SK-MEL-5 (cell line): ENCODE results near the gene PAIP1. TPM values are rescaled to one million over a fixed set of nuclear protein-coding genes. Genes with fewer than 3 reads are reported as not detected.
"Not testable (repeated sequence)": the region's sequence is repeated elsewhere in the genome, so short reads cannot be mapped to it uniquely, and the experiment has no call there.

Experiments used
- DNase-seq: peaks from one replicate; pipeline ENCODE4 v3.0.0-alpha.2; 2016; ENCODE audit warnings: low read depth, low spot score
- in situ Hi-C: cut with HindIII; loops from 2 replicates; pipeline ENCODE4 v1.10.0; 2016; ENCODE audit warnings: low sequenced_read_pairs, high pct_unique_total_duplicates, low pct_unique_long_range_greater_than_20kb
- total RNA-seq: library from RNA; depleted of rRNA; stranded (reverse); fragments of >200 nt; shearing (Covaris generic); gene quantifications from 2 replicates; pipeline ENCODE4 v1.2.3, GENCODE V29; 2014

The PAIP1 gene
- total RNA-seq, 1 experiment from 2014 or later: 348 TPM

- DNase-seq: no peak
- in situ Hi-C loops: no loop called here
Measured at GRCh38 chr5:43548358-43548757, 8.5 kb downstream of the PAIP1 start.

GRCh38 chr5:43547532-43547931 is 9.3 kb downstream of the PAIP1 start:
- in situ Hi-C loops: no loop called here

GRCh38 chr5:43543434-43543833 is 13.4 kb downstream of the PAIP1 start:
- DNase-seq: no peak
- in situ Hi-C loops: no loop called here

More at GRCh38 chr5:43547532-43547931, 9.3 kb downstream of the PAIP1 start:
- no peak for DNase-seq

GRCh38 chr5:43540746-43541145 is 16.1 kb downstream of the PAIP1 start:
- in situ Hi-C loops: no loop called here
- no peak for DNase-seq

- DNase-seq: no peak
- in situ Hi-C loops: no loop called here
Measured at GRCh38 chr5:43536972-43537371, 19.9 kb downstream of the PAIP1 start.

GRCh38 chr5:43533646-43534045 is 23.2 kb downstream of the PAIP1 start:
- no peak for DNase-seq
- in situ Hi-C loops: no loop called here

GRCh38 chr5:43530648-43531047 is 26.2 kb downstream of the PAIP1 start:
- in situ Hi-C loops: no loop called here
- DNase-seq: no peak

- DNase-seq: no peak
- in situ Hi-C loops: no loop called here
Measured at GRCh38 chr5:43523662-43524072, 33.2 kb downstream of the PAIP1 start.

GRCh38 chr5:43520615-43521014 is 36.3 kb downstream of the PAIP1 start:
- in situ Hi-C loops: no loop called here
- DNase-seq: no peak

GRCh38 chr5:43515678-43516048 is 41.2 kb downstream of the PAIP1 start:
- in situ Hi-C loops: no loop called here
- DNase-seq: no peak

GRCh38 chr5:43514816-43515677 is 41.8 kb downstream of the PAIP1 start, which contains the start of gene C5orf34:
Gene C5orf34, minus strand, starts transcription at chr5:43515148. Its CDS starts 5,809 bp downstream, at chr5:43509339.
- in situ Hi-C loops: no loop called here
- peak; percentile 99 for DNase-seq

- in situ Hi-C loops: no loop called here
- no peak for DNase-seq
Measured at GRCh38 chr5:43514471-43514815, 42.4 kb downstream of the PAIP1 start.

GRCh38 chr5:43514025-43514424 is 42.9 kb downstream of the PAIP1 start:
- no peak for DNase-seq
- in situ Hi-C loops: no loop called here

GRCh38 chr5:43511062-43511461 is 45.8 kb downstream of the PAIP1 start:
- DNase-seq: not testable (repeated sequence)

GRCh38 chr5:43498581-43498980 is 58.3 kb downstream of the PAIP1 start:
- in situ Hi-C loops: no loop called here
- DNase-seq: no peak

More at GRCh38 chr5:43511062-43511461, 45.8 kb downstream of the PAIP1 start:
- in situ Hi-C loops: not testable (repeated sequence)

- no peak for DNase-seq
- in situ Hi-C loops: no loop called here
Measured at GRCh38 chr5:43497311-43498104, 59.4 kb downstream of the PAIP1 start.

GRCh38 chr5:43491326-43491725 is 65.6 kb downstream of the PAIP1 start:
- DNase-seq: no peak
- in situ Hi-C loops: no loop called here

GRCh38 chr5:43486353-43486752 is 70.5 kb downstream of the PAIP1 start:
- DNase-seq: no peak
- in situ Hi-C loops: loop anchor here (10.0 kb wide), 1 partner anchor 68 kb away; the partner anchor contains the start of gene PAIP1
